GM12878 (cell line): ENCODE data around the gene BET1. TPM values are rescaled to one million over a fixed set of nuclear protein-coding genes. Genes with fewer than 3 reads are reported as not detected.

Source experiments
- ATAC-seq: fragments of 200-7000 bp; cut with Tn5 transposase; 3 replicates; pipeline ENCODE4 v1.9.1; 2020; ENCODE audit warnings: mild to moderate bottlenecking, moderate library complexity
- BruUV-seq: library from RNA; stranded (reverse); fragments of 400-500 nt; replicated peaks from 2 replicates; lab custom pipeline; 2021; lab: Mats Ljungman, UMichigan
- CTCF ChIA-PET: fragments of 300-600 bp; sonication (Branson Sonifier 250); formaldehyde crosslinking; extraction: SDS; loops from one replicate; lab custom pipeline; 2021; ENCODE audit warnings: inconsistent platforms; lab: Yijun Ruan, JAX
- POLR2A ChIA-PET: fragments of 350-600 bp; formaldehyde crosslinking; extraction: SDS; loops from one replicate; lab custom pipeline; 2021; ENCODE audit warnings: inconsistent platforms; lab: Charles Lee
- RAD21 ChIA-PET: fragments of 300-600 bp; sonication (Branson Sonifier 250); formaldehyde crosslinking; loops from one replicate; lab custom pipeline; 2023; ENCODE audit warnings: antibody characterized with exemption; ENCODE audit not compliant: unreplicated experiment; lab: Charles Lee
- SMC1A ChIA-PET: fragments of 300-600 bp; sonication (Branson Sonifier 250); formaldehyde crosslinking; loops from one replicate; lab custom pipeline; 2023; ENCODE audit not compliant: unreplicated experiment, uncharacterized antibody; lab: Charles Lee
- DNase-seq: peaks from one replicate; pipeline ENCODE4 v3.0.0-alpha.2; 2011; ENCODE audit warnings: low read depth, low spot score
- FAIRE-seq: peaks from 3 replicates; lab custom pipeline; 2011; peaks lifted over from hg19 to GRCh38; lab: Jason Lieb, UNC
- H2AFZ ChIP-seq: 2 replicates; pipeline ENCODE4 v1.6.0; 2011; ENCODE audit warnings: low read depth, low read length, control low read depth; ENCODE audit not compliant: control insufficient read depth
- H3K27ac ChIP-seq: 2 replicates; pipeline ENCODE4 v1.5.1; 2011; ENCODE audit warnings: control low read depth; ENCODE audit not compliant: control insufficient read depth, insufficient read depth
- H3K27me3 ChIP-seq, 2 experiments: replicated peaks in 1 of 2; 2 replicates each; pipeline versions ENCODE4 v1.6.0 to v1.6.1; 2011; ENCODE audit warnings: low read length in 1 of 2; ENCODE audit not compliant: control insufficient read depth in 2 of 2, insufficient read depth in 2 of 2
- H3K36me3 ChIP-seq, 2 experiments: 2 replicates each; pipeline ENCODE4 v1.5.1; 2011; ENCODE audit warnings: low read length in 1 of 2; ENCODE audit not compliant: control insufficient read depth in 2 of 2, insufficient read depth in 2 of 2
- H3K4me1 ChIP-seq: 2 replicates; pipeline ENCODE4 v1.6.1; 2011; ENCODE audit warnings: mild to moderate bottlenecking, low read length, moderate library complexity, mixed read lengths; ENCODE audit not compliant: control insufficient read depth, insufficient read depth
- H3K4me2 ChIP-seq: 2 replicates; pipeline ENCODE4 v1.6.0; 2011; ENCODE audit warnings: control low read depth; ENCODE audit not compliant: control insufficient read depth, insufficient read depth
- H3K4me3 ChIP-seq: fragments of 200-600 bp; sonication (generic); 2 replicates; pipeline ENCODE4 v1.5.1; 2016
- H3K79me2 ChIP-seq: 2 replicates; pipeline ENCODE4 v1.6.0; 2011; ENCODE audit warnings: low read length; ENCODE audit not compliant: control insufficient read depth, insufficient read depth
- H3K9ac ChIP-seq: 2 replicates; pipeline ENCODE4 v1.8.0; 2011; ENCODE audit warnings: low read length, control low read depth, mixed read lengths; ENCODE audit not compliant: control insufficient read depth, insufficient read depth
- H3K9me3 ChIP-seq: replicated peaks from 3 replicates; pipeline ENCODE4 v1.5.1; 2011; ENCODE audit warnings: mild to moderate bottlenecking, low read length; ENCODE audit not compliant: control insufficient read depth, insufficient read depth
- H4K20me1 ChIP-seq: 2 replicates; pipeline ENCODE4 v1.6.0; 2011; ENCODE audit not compliant: control insufficient read depth, insufficient read depth
- BCL11A ChIP-seq: IDR thresholded peaks from 2 replicates; pipeline ENCODE4 v1.6.1; 2011; ENCODE audit warnings: low read depth, low read length
- EZH2 ChIP-seq: IDR thresholded peaks from 2 replicates; pipeline ENCODE4 v1.6.1; 2012; ENCODE audit warnings: low read depth, mild to moderate bottlenecking, control low read depth, inconsistent platforms, low read length, borderline replicate concordance; ENCODE audit not compliant: control insufficient read depth
- HDAC6 ChIP-seq: fragments of 200-600 bp; sonication (generic); IDR thresholded peaks from one replicate; pipeline ENCODE4 v1.8.0; 2017; ENCODE audit warnings: antibody characterized with exemption; ENCODE audit not compliant: unreplicated experiment
- PKNOX1 ChIP-seq: fragments of 450-650 bp; IDR thresholded peaks from 2 replicates; pipeline ENCODE4 v1.6.1; 2016; ENCODE audit warnings: mild to moderate bottlenecking
- YBX1 ChIP-seq: fragments of 450-650 bp; IDR thresholded peaks from 2 replicates; pipeline ENCODE4 v1.6.1; 2016; ENCODE audit warnings: antibody characterized with exemption
- WGBS: methylation state at CpG from one replicate; pipeline ENCODE4 v1.1.6; 2016; ENCODE audit warnings: low lambda C conversion rate; ENCODE audit not compliant: insufficient replicate concordance, insufficient coverage; ENCODE audit errors: missing lambda C conversion rate; 5-methylcytosine and 5-hydroxymethylcytosine counted together
- in situ Hi-C: fragments of 300-500 bp; cut with MboI; formaldehyde crosslinking; loops from 9 replicates; pipeline ENCODE4 v1.14.3; 2018; ENCODE audit warnings: mixed read lengths
- intact Hi-C: fragments of 100-400 bp; cut with micrococcal nuclease; formaldehyde crosslinking; loops from one replicate; pipeline ENCODE4 v1.14.2; 2022; ENCODE audit not compliant: unreplicated experiment
- polyA plus RNA-seq, 11 experiments: library from polyadenylated mRNA; depleted of rRNA in 4 of 11; unstranded in 6 of 11; stranded (reverse) in 5 of 11; fragments of >200 nt; fragmentation: Nextera tagmentation in 4 of 11; fragmentation: Illumina TruSeq in 1 of 11; extraction: Ambion mirVana in 4 of 11; extraction: Trizol in 1 of 11; gene quantifications; 1 replicate in 1 of 11; 2 replicates in 10 of 11; pipeline versions ENCODE4 v1.2.1 to v1.2.3, GENCODE V29; 2011 to 2016; ENCODE audit warnings: inconsistent platforms in 2 of 11, missing spikeins in 2 of 11, low read depth in 1 of 11
- total RNA-seq, 4 experiments: library from RNA; depleted of rRNA in 3 of 4; stranded (reverse); fragments of >200 nt in 3 of 4; fragmentation: Illumina TruSeq in 1 of 4; extraction: Trizol in 1 of 4; gene quantifications; 2 replicates each; pipeline versions ENCODE4 v1.2.1 to v1.2.3, GENCODE V29; 2013 to 2021

The BET1 gene
- total and polyA plus RNA-seq, 10 of the 15 experiments (the other 5 are each of a cell fraction or from before 2014, with no cell fraction given), result 12.5 to 99.5 (median 28.4) TPM

- ATAC-seq (peak; percentile 24), DNase-seq (no peak)
- ChIA-PET CTCF (no interaction called here), RAD21 (interaction anchor here (2.1 to 2.7 kb wide), 2 partner anchors 9 to 37 kb away, joined by 5 to 11 read pairs; no protein-coding TSS in a partner anchor)
- no TSS peak for BruUV-seq
- Histone ChIP-seq H3K27ac (peak overlapping the region; percentile 27; the same call in 1 of the 2 replicates), H3K79me2 (no peaks in the 10 kb centered on the region), H3K36me3 (no peaks in the 10 kb centered on the region), H3K4me2 (peak overlapping the region; percentile 71)
- intact Hi-C loops, result loop anchor here (5.0 kb wide), 1 partner anchor 113 kb away; no protein-coding TSS in a partner anchor
- TF ChIP-seq PKNOX1, result peak; percentile 82
- no peak for TF ChIP-seq BCL11A
- TF ChIP-seq, all 136 proteins: peak for 1
- no peak for FAIRE-seq
- POLR2A ChIA-PET, result no interaction called here
- SMC1A ChIA-PET, result interaction anchor here (1.2 to 3.2 kb wide), 5 partner anchors 10 to 33 kb away, joined by 3 to 10 read pairs (median 5); no protein-coding TSS in a partner anchor
- H4K20me1 ChIP-seq, result no peaks in the 10 kb centered on the region
- H2AFZ ChIP-seq, result peak overlapping the region; percentile 77
- no peaks in the 10 kb centered on the region for H3K27me3 ChIP-seq
- no peak overlapping the region; the same call in 1 of the 2 replicates for H3K4me3 ChIP-seq
- H3K9ac ChIP-seq, result no peak overlapping the region
- WGBS, result 11% methylated on average over 5 of the region's 5 CpGs
- in situ Hi-C loops, result no loop called here
- H3K9me3 ChIP-seq, result no peaks in the 10 kb centered on the region; the same call in 2 of the 3 replicates
- peaks cover 23% of the 10 kb centered on the region for H3K4me1 ChIP-seq
These were observed 45.5 kb upstream of the BET1 start for GRCh38 chr7:94049615-94050014.

GRCh38 chr7:94048755-94049154, 44.6 kb upstream of the BET1 start:
- H4K20me1 ChIP-seq, result no peaks in the 10 kb centered on the region
- DNase-seq (no peak), FAIRE-seq (no peak), ATAC-seq (no peak)
- H3K4me1 ChIP-seq, result peaks cover 23% of the 10 kb centered on the region
- no peak overlapping the region for H3K27ac ChIP-seq
- no peak overlapping the region for H3K4me3 ChIP-seq
- ChIA-PET SMC1A (no interaction called here), RAD21 (no interaction called here), POLR2A (no interaction called here), CTCF (no interaction called here)
- BruUV-seq, result no TSS peak
- H2AFZ ChIP-seq, result no peak overlapping the region
- H3K27me3 ChIP-seq, result no peaks in the 10 kb centered on the region
- in situ Hi-C loops, result no loop called here
- H3K9me3 ChIP-seq, result no peaks in the 10 kb centered on the region; the same call in 1 of the 3 replicates
- H3K36me3 ChIP-seq, result no peaks in the 10 kb centered on the region
- 100% methylated on average over 2 of the region's 2 CpGs for WGBS
- no peak overlapping the region for H3K9ac ChIP-seq
- intact Hi-C loops, result no loop called here
- no peak overlapping the region for H3K4me2 ChIP-seq
- H3K79me2 ChIP-seq, result no peaks in the 10 kb centered on the region
- TF ChIP-seq YBX1 (no peak), EZH2 (no peak), HDAC6 (no peak)
